Breast epithelium (tissue), 3 donors: Measurements from ENCODE around the gene LRCOL1.

Experiments used
- CTCF ChIP-seq, 3 donors: fragments of 450-650 bp; IDR thresholded peaks; one replicate each; pipeline ENCODE4 v1.5.1; 2016 to 2017; ENCODE audit warnings: antibody characterized with exemption in 3 of 3, mild to moderate bottlenecking in 3 of 3, moderate library complexity in 3 of 3
- POLR2AphosphoS5 ChIP-seq, 3 donors: sonication (generic); formaldehyde crosslinking; IDR thresholded peaks; one replicate each; pipeline ENCODE4 v1.6.1; 2017; ENCODE audit warnings: antibody characterized with exemption in 3 of 3

- TF ChIP-seq CTCF (IDR thresholded peaks at IDR 0.05) = no peak
- TF ChIP-seq POLR2AphosphoS5 (IDR thresholded peaks at IDR 0.05) = no peak
These were observed 47.8 kb downstream of the LRCOL1 start for GRCh38 chr12:132562489-132563021.
